NCI-H2081 (cell line): ENCODE data around the gene ARFGAP3.
"Not testable (repeated sequence)": the region's sequence is repeated elsewhere in the genome, so short reads cannot be mapped to it uniquely, and the experiment has no call there.

ENCODE experiments used
- DNase-seq, 2 experiments: peaks; one replicate each; lab custom pipeline; 2025; lab: John Stamatoyannopoulos, UW

Gene ARFGAP3

DNA sequence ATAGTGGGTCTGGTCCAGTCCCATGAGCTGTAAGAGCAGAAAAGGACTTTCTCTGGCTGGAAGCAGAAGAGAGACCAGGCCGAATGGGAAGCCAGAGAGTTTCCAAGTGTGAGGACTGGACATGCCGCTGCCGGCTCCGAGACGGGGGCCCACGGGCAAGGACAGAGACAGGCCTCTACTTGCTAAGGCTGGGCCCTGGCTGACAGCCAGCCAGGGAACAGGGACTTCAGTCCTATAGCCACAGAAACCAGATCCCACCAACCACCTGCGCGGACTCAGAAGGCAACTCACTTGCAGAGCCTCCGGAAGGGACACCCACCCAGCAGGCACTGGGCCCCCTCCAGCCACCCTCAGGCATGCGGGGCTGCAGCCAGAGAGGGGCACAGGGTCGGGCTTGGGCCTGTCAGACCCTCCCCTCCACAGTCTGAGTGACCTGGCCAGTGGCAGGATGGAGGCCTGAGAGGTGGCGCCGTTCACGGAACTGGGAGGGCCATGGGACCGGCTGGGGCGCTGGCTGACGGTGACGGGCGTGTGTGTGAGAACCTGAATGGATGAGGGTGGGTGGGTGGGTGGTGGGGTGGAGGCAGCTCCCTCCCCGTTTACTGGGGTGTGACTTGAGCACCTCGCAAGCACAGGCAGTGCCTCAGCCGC, 88.6 kb downstream of the ARFGAP3 start:
- DNase-seq: no peak

DNA sequence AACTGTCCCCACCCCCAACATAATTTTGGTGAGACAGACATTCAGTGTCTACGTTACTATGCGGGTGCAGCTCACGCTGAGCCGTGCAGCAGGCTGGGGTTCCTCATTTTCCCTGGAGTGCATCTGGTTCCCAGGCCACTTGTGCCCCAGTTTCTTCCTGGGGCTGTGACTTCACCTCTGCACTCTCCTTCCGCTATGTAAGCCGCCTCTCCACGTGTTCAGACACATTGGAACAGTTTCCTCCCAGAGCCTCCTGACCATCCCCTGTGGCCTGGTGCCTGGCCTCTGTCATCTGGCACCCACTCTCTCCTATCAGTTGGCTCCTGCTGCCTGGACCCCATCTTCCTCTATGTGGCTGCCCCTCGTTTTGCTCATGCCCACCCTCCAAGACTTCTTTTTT, 90.2 kb downstream of the ARFGAP3 start:
- no peak for DNase-seq

DNA sequence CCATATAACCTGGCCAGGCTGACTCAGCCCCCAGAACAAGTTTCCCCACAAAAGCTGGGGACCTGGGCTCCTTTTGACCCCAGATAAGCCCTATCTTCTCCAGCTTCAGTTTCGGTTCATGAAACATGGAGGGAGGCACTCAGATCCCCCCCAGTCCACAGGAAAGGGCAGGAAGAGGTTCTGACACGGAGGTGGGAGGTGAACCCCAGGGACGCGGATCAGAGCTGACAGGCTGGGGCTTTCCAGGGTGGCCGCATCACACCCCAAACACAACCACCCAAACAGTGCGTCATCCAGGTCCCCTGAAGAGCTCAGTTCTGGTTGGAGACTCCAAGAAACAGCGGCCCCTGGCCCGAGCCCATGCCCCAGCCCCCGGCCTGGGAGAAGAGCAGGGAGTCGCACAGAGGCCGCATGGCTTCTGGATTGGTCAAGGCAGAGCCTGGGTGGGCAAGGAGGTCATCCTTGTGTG, 92.1 kb downstream of the ARFGAP3 start:
- DNase-seq: no peak

DNA sequence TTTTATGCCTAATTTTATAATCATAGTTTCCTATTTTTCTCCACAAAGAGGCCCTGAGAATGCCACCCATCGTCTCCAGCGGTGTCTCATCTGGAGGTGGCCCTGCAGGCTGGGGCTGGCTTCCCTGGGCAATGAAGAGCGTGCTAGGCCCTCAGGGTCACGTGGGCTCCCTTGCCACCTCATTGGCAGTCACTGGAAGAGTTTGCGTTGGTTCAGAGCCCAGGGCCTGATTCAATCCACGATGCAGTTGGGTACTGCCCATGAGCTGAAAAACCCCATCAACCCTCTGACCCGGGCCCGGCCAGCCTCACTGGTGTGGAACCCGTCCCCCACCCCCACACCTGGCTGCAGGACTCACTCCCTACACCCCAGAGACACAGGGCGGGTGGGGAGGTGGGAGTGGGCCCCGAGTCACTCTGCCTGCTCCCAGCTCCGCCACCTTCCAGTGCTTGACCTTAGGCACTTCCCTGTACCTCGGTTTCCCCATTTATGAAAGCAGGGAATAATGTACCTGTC, 93.0 kb downstream of the ARFGAP3 start:
- no peak for DNase-seq

DNA sequence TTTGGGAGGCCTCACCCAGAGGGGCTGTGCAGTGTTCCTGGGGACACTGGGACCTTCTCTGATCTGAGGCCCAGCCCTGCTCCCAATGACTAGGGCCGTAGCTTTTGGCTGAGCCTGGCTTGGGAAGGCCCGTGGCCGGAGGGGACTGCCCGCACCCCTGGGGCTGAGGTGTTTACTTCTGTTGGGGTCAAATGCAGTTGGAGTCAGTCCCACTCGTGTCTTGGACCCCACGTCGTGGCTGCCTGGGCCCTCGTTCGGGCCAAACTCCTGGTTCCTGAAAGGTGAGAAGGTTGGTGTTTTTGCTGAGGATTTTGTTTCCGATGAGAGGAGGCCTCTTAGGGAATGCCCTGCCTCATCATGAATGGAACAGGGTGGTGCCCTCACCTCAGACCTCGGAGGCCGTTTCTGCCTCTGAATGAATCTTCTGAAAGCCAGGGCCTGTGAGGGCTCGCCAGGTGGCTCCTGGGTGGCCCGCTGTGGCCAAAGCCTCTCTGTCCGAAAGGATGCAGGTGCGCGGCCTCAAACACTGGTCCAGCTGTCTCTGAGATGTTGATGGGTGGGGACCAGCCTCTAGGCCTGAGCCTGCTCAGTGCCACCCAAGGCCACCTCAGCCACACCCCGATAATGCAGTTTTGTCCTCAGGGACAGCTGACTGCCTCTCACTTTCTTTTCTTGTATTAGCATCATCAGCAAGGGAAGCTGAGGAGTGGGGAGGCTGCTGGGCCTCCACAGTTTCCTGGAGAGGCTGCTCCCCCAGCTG, 96.1 kb downstream of the ARFGAP3 start:
- DNase-seq: no peak

DNA sequence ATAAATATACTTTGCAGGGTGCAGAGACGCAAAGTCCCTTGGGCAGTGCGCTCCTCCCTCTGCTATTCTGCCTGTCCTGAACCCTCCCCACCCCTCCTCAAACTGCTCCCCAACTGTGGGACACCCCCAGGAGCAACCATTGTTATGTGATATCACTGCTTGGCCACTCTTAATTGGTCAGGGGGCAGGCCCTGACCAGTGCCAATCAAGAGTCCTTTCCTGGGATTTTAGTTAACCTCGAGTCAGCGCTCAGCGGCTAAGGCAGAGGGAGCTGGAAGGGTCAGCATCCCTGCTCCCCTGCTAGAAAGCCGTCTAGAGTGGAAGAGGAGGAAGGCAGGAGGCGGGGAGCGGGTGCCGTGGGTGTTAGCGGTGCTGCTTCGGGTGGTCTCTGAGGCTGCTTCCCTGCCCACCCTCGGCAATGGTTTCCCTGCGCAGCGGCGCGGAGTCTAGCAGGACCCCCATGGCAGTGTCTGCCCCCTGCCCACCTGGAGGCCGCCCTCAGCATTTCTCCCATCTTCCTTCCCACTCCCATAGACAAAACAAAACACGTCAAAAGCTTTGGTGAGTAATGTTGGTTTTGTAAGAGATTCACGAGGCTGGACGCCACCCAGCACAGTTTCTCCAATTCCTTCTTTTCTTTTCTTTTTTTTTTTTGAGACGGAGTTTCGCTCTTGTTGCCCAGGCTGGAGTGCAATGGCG, 98.0 kb downstream of the ARFGAP3 start:
- no peak for DNase-seq

DNA sequence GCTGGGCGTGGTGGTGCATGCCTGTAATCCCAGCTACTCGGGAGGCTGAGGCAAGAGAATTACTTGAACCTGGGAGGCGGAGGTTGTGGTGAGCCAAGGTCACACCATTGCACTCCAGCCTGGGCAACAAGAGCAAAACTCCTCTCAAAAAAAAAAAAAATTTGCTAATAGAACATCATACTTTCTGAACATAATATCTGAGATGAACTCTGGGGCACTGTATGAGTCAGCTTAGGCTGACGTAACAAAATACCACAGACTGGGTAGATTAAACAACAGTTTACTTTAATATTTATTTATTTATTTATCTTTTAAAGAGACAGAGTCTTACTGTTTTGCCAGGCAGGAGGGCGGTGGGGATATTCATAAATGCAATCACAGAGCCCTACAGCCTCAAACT, 101.5 kb downstream of the ARFGAP3 start:
- DNase-seq: not testable (repeated sequence)

DNA sequence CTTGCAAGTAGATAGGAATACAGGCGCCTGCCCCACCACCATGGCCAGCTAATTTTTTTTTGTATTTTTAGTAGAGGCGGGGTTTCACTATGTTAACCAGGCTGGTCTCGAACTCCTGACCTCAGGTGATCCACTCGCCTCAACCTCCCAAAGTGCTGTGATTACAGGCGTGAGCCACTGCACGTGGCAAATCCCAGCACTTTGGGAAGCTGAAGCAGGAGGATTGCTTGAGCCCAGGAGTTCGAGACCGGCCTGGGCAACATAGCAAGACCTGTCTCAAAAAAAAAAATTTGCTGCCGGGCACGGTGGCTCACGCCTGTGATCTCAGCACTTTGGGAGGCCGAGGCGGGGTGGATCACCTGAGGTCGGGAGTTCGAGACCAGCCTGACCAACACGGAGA, 102.0 kb downstream of the ARFGAP3 start:
- not testable (repeated sequence) for DNase-seq

DNA sequence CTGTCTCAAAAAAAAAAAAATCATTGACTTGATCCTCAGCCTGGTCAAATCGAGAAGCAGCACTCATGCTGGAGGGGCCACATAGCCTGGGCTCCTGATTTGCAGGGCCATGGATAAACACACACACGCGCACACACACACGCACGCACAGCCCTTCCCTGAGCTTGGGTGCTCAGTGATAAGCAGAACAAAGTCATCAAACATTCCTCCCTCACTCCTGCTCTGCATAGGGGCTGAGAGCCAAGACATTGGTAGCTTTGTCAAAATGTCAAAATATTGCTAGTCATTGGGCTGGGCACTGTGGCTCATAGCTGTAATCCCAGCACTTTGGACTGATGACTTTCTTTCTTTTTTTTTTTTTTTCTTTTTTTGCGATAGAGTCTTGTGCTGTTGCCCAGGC, 102.4 kb downstream of the ARFGAP3 start:
- no peak for DNase-seq

DNA sequence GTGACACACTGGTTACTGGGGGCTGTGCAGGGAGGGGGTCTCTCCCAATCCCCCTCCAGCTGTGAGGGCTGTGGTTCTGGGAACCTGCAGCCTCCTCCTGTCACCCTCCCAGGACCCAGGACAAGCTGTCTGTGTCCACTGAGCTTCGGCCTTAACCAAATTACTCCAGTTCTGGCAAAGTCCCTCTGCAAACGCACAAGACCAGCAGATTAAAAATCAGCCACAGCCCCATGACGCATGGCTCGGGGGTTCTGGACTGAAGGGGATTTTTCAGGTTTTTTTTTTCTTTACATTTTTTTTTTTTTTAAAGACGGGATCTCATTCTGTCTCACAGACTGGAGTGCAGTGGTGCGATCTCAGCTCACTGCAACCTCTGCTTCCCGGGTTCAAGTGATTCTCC, 104.2 kb downstream of the ARFGAP3 start:
- no peak for DNase-seq

DNA sequence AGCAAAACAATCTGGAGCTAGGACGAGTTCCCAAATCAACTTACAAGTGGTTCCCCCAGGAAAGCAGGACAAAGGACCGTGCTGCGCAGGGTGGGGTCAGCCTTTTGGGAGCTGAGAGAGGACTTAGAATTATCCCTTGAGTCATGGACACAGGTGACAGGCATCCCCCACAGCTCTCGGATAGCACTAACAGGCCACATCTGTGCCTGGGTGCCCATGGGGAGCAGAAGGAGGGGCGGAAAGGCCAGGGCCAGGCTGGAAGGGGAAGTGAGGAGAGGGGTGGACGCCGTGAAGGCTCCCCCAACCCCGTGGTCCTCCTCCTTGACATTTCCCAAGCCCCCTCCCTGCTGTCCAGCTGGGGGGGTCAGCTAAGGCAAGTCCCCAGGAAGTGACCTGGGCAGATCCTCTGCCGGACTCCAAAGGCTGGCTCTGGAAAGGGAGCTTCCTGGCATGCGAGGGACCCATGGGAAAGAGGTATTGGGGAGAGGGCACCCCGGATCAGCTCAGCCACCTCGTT, 104.8 kb downstream of the ARFGAP3 start:
- DNase-seq: no peak

DNA sequence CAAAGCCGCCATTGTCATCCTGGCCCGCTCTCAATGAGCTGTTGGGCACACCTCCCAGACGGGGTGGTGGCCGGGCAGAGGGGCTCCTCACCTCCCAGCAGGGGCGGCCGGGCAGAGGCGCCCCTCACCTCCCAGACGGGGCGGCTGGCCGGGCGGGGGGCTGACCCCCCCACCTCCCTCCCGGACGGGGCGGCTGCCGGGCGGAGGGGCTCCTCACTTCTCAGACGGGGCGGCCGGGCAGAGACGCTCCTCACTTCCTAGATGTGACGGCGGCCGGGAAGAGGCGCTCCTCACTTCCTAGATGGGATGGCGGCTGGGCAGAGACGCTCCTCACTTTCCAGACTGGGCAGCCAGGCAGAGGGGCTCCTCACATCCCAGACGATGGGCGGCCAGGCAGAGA, 106.7 kb downstream of the ARFGAP3 start:
- DNase-seq: not testable (repeated sequence)

DNA sequence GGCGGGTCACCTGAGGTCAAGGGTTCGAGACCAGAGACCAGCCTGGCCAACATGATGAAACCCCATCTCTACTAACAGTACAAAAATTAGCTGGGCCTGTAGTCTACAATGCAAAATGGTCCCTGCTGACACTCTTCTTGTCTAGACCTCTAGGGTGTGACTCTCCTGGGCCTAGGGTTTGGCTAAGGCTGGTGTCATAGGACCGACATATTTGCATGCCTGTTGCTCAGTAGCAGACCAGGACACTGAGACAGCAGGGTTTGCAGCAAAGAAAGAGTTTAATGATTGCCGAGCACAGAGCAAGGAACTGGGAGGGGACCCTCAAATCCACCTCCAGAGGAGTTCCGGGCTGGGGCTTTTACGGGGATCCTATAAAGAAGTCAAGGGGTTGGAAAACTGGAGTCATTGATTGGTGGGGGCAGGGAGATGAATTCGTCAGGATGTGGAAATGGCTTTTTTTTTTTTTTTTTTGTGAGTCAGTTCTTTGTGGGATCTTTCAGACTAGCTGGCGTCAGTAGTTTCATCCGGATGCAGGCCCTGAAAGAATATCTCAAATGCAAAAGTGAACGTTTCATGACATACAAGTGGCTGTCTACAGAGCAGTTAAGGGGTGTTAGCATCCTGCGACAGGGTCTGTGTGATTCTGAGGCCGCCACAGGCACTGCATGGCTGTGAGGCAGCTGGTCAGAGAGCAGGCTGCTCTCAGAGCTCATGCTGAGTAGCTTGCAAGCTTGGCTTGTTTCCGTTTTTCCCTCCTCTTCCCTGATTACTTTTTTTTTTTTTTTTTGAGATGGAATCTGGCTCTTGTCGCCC, 109.2 kb downstream of the ARFGAP3 start:
- DNase-seq: no peak
